Right lobe of liver (tissue), 4 donors: ENCODE data around the gene AGPAT1.

ENCODE experiments used
- POLR2A ChIP-seq: fragments of 450-650 bp; IDR thresholded peaks from one replicate; pipeline ENCODE4 v1.6.1; 2017; ENCODE audit warnings: antibody characterized with exemption, mild to moderate bottlenecking
- TF ChIP-seq, protein P1 (sequence below), 4 donors: fragments of 200-600 bp in 3 of 4; fragments of 450-650 bp in 1 of 4; IDR thresholded peaks; one replicate each; pipeline versions ENCODE4 v1.5.1 to v1.8.0; 2016 to 2022; ENCODE audit warnings: antibody characterized with exemption in 4 of 4, mild to moderate bottlenecking in 2 of 4
- donor health status: DM: no; HTN: no; CAD: no.
- donor health status: DM: no; HTN: no; CAD: no.
- donor health status: DM: no; HTN: yes; CAD: no.

DNA sequence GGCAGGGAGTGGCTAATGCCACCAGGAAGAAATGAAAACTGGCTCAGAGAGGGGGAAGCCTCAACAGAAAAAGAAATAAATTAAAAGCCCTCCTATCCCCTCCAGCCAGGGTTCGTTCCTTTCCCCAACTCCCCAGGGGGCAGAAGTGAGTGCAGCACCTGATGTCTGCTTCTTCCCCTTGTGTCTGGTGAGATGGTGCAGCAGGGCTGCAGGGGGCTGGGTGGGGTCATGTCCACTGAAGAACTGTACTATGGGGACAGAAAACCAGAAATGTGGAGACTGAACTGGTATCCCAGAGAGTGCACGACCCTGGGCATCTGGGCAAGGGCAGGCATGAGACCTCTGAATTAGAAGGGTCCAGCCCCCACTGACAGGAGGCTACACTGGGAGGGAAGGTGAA, 7.5 kb downstream of the AGPAT1 start:
- TF ChIP-seq POLR2A: no peak
- TF ChIP-seq, protein P1, sequence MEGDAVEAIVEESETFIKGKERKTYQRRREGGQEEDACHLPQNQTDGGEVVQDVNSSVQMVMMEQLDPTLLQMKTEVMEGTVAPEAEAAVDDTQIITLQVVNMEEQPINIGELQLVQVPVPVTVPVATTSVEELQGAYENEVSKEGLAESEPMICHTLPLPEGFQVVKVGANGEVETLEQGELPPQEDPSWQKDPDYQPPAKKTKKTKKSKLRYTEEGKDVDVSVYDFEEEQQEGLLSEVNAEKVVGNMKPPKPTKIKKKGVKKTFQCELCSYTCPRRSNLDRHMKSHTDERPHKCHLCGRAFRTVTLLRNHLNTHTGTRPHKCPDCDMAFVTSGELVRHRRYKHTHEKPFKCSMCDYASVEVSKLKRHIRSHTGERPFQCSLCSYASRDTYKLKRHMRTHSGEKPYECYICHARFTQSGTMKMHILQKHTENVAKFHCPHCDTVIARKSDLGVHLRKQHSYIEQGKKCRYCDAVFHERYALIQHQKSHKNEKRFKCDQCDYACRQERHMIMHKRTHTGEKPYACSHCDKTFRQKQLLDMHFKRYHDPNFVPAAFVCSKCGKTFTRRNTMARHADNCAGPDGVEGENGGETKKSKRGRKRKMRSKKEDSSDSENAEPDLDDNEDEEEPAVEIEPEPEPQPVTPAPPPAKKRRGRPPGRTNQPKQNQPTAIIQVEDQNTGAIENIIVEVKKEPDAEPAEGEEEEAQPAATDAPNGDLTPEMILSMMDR (IDR thresholded peaks at IDR 0.05): no peak
